Measurements from ENCODE around the gene TSPAN11.
A peak's percentile ranks its signal among the peaks of the same experiment; 100 is the strongest.

Gene TSPAN11

DNA sequence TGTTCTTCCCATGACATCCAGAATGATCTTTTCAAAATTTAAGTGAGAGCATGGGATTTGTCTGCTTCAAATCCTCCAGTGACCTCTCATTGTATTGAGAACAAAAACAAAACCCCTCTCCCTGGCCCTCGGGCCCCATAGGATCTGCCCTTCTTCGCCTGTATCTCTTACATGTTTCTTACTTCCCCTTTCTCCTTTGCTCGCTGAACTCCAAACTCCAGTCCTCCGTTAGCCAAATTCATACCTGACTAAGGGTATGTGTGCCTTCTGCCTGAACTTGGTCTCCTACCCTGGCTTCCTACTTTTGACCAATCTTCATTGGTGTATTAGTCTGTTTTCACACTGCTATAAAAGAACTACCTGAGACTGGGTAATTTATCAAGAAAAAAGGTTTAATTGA lies 13.2 kb upstream of the TSPAN11 start:
- no peak for DNase-seq

DNA sequence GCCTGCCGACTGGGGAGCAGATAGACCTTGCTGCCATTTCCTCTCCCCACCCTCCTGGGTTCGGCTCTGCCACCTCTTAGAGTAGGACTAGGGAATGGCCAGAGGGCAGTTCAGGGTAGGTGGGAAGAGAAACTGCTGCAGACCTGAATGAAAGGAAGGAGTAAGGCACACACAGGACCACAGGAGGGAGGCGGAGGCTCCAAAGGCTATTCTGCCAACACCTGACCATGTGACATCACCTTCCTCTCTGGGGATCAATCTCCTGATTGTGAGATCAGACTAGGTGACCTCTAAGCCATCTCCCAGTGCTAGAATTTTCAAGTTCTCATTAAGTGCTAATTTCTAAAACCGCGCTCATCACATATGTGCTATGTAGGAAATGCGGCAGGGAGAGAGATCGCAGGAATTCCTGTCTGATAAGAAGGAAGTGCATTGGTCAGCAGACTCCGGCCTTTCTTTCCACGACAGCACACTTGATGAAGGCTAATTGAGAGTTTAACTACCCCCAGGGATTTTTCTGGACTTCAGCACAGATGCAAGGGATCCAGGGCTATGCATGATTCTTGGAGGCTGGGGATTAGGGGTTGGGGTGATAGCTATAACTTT lies 11.5 kb upstream of the TSPAN11 start:
- no peak for DNase-seq

DNA sequence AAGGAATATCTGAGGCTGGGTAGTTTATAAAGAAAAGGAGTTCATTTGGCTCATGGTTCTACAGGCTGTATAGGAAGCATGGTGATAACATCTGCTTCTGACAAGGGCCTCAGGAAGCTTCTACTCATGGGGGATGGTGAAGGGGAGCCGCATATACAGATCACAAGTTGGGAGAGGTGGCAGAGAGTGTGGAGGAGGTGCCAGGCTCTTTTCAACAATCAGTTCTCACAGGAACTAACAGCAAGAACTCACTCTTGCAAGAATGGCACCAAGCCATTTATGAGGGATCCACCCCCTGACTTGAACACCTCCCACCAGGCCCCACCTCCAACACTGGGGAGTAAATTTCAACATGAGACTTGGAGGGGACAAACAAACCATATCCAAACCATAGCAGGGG lies 3.5 kb upstream of the TSPAN11 start:
- no peak for DNase-seq

DNA sequence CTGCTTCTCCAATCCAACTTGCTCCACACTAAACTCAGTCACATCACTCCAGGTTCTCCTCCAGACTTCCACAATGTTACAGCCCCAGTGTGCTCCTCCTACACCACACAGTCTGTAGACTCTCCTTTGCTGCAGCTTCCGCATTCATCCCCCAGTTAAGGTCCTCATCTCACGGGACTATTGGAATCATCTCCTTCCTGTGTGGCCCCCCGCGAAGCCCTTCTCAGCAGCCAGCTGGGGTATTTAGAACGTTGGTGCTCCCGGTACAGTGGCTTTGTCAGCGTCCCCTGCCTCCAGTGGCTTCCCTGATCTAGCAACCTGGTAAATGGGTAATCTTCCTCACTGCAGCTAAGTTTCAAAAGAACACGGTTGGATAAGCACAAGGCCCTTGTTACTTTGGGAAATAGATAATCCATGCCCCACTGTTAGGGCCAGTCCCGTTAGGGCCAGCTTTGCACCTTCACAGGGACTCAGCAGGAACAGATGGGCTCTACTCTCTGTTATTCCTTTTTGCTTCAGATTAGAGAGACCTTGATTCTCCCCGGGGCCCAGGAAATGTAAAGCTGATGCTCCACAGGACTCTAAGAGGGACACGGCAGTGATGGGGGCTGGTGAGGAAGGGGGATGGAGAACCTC lies 823 bp upstream of the TSPAN11 start:
- DNase-seq, result no peak

DNA sequence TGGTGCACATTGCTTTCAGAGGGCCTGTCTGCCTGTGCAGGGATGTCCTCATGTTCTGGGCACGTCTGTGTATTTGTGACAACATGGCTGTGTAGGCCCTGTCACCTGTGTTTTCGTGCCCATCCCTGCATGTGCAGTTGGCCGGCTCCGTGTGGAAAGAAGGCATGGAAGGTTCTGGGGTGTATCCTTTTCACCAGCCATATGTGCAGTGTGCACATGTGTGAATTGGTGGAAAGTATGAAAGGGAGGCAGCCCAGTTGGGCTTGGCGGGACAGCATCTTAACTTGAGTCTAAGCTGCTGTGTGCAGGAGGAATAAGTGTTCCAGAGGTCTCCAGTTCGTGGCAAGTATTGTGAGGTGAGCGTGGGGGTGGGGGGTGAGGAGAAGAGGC lies 669 bp downstream of the TSPAN11 start:
- no peak for DNase-seq

DNA sequence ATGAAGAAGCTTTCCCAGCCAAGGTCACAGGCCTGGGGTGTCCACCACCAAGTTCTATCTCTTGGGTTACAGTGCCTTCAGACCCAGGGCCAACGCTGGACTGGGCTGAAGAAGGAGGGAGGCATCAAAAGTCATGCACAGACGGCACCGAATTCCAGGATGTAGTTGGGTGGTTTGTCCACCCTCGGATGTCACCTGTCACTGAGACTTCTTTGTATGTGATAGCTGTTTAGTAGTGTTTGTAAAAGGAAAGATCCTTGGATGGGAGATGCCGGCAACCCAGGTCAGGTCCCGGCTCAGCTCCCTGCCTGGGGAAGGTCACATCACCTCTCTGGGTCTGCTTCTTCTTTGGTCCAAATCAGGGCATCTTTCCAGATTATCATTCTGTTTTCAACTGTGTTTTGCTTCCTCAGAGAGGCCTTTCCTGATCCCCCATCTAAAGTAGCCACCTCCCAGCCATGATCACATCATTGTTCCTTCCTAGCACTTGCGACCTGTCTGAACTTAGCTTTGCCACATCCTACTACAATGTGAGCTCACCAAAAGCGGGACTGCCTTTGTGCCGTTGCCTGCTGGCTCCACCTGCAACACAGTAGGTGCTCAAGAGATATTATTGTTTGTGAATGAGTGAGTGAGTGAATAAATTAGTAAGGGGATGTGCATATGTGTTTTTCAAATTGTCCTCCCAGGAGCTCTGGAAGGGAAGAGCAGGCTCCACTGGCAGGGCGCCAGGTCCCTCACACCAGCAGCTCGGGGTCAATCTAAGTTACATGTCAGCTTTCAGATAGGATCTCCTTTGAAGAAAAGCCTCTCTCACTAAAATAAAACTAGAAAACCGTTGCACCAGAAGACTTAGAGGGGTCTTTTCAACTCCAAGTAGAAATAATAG lies 2.1 kb downstream of the TSPAN11 start:
- peak; percentile 39 for DNase-seq

DNA sequence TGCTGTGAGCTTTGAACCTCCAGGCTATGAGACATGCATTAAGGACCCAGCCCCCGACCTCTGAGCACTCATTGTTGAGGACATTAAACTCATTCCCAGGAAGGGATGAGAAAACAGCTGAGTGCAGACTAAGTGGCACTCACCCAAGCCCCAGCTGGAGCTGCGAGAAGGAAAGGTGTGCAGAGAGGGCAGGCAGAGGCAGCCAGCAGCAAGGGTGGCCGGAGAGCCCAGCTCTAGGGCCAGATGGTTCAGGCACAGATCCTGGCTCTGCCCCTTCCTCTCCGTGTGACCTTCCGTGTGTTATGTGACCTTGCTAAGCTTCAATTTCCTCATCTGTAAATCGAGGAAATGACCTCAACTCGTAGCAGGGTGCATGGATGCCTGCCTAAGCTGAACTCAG lies 3.7 kb downstream of the TSPAN11 start:
- peak; percentile 78 for DNase-seq

DNA sequence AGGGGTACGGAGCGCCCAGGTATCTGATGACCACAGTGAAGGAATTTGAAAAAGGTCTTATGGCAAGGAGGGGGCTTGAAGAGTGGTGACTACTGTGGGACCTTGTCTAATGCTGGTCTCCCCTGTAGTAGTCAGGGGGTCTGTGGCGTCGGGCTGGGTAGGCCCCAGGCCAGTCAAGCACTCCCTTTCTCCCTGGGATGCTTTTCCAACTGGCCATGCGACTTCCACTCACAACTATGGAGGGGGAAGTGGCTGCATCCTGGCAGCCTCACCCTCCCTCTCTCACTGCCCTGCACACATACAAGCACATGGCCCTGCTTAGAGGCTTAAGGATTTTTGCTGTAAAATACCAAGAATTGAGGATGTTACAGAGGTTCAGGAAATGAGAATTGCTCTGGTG lies 4.1 kb downstream of the TSPAN11 start:
- DNase-seq, result peak; percentile 71

DNA sequence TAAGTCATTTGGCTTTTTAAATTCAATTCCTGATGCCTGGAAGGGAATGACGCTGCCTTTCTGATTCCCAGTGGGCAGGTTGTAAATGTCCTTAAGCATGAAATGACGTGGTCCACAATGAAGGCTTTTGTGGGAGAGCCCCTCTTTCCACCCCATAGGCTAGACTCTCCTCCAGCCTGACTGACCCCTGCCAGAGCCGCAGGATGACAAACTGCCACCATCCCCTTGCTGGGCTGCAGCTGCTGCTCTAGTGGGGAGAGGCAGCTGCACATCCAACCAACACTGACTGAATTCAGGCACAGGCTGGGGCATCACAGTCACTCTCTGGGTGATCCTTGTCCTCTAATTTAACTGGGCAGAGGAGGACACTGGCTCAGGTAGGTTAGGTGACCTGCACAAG lies 6.3 kb downstream of the TSPAN11 start:
- peak; percentile 40 for DNase-seq

DNA sequence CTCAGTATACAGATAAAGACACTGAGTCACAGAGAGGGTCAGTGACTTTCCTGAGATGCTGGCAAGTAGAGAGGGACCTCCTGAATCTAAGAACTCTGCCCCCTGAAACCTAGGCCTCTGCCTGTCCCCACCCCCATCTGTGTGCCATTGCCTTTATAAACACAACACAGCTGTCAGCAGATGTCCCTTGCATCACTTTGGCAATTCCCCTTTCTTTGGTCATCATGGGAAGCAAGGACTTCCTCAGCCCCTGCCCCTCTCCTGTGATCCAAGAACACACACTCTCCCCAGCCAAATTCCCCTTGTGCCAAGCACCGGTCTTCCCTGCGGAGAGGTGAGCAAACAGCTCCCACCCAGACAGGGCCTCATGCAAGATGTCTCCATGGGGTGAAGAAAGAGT lies 8.3 kb downstream of the TSPAN11 start:
- peak; percentile 42 for DNase-seq

DNA sequence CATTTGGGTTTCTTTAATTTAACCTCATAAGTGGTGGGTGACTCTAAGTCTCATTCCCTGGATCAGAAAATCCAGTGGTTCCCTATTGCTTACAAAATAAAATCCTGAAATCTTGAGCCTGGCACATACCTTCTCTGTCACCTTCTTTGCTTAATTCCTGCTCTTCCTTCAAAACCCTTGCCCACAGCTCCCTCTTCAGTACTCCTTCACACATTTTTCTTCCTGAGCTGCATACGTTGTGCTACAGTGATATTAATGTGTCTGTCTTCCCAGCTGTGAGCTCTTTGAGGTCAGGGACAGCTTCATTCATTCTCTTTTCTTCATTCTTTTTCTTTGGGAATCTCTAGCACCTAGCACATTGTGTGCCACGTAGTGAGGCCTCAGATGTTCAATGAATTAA lies 9.5 kb downstream of the TSPAN11 start:
- peak; percentile 40 for DNase-seq

DNA sequence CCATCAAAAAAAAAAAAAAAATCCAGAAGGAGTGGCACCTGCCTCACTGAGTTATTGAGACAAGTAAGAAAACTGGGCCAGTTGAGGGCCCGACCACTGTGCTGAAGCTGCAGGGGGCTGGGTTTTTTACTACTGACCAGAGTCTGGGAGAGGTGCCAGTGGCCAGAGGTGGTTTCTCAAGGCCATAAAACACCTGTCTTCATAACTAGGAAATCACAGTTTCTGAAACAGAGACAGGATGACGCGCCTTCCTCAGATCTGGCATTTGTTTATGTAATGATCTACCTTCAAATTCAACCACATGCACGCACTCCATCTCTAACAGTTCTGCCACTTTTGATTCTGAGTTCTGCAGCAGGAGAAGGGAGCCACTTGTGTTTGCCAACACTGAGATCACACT lies 12.7 kb downstream of the TSPAN11 start:
- no peak for DNase-seq

DNA sequence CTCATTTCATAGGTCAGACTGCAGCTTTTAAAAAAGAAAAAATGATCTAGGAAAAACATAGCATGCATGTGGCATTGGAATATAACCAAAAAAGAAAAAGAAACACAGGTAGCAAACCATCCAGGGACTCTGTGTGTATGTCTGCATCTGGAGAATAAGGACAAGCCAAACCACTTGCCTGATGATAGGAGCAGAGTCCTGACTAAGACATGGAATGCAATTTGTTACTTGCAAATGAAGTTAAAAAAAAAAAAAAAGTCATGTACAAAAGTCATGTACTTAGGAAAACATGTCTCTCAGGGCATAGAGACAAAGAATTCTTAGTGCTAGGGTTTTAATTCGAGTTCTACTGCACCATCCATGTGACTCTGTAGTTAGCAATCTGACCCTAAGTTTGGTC lies 15.9 kb downstream of the TSPAN11 start:
- no peak for DNase-seq

DNA sequence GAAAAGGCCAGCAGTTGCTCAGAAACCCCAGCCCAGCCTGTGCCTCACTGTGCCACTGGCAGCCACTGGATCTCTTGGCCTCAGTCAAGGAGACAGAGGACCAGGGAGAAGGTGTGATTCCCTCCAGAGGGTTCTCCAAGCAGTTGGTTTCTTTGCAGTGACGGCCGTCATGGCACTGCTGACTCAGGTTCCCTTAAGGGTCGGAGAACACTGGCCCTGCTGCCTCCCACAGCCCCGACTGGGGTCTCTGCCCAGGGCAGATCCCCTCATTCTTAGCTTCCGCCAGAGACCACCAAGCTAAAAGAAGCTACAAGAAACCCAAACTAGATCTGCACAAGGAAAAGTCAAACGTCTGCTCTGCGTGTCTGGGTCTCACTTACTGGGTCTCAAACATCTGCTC lies 16.4 kb downstream of the TSPAN11 start:
- no peak for DNase-seq

DNA sequence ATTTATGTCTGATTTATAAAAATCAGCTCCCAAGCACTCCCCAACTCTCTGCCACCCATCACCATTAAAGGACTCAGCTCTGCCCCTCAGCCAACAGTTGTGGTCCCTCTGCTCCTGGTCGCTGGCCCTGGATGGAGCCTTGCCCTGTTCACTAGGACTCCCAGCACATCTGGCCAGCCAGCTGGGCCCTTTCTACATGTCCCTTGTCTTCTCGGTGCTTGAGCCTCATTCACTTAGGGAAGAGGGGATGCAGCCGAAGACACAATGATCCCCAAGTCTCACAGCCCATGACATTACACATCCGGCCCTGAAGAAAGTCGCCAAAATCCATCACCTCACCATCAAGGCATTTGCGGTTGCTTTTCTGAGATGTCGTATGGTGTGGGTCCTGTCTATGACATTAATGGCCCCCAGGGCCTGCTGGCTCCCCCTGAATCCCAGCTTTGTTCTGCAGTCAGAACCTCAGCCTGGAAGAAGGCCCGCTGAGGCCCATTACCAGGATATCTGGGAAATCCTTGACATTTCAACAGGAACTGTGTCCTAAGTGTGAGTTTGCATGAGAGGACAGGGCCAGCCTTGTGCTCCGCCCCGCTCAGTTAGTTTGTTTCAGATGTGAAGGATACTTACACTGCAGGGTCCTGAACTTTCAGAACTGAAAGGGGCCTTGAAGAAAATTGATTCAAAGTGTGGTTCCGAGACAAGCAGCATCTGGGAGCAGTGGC lies 19.1 kb downstream of the TSPAN11 start:
- no peak for DNase-seq

DNA sequence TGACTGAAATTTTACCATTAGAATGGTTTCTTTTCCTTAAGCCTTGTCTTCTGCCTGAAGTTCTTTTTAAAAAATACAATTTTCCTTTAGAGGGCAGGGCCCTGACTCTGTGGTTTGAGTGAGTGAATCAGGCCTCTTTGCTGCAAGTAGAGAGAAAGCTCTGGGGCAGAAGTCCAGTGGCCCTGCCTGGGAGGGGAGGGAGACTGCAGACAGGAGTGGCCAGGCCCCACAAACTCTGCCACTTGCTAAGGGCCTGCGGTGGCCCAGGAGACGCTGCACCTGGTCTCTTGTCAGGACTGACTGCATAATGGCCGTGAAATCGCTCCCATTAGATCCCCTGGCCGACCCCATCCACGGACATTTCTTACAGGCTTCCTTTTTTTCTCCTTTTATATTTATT lies 25.5 kb downstream of the TSPAN11 start:
- DNase-seq, result no peak

DNA sequence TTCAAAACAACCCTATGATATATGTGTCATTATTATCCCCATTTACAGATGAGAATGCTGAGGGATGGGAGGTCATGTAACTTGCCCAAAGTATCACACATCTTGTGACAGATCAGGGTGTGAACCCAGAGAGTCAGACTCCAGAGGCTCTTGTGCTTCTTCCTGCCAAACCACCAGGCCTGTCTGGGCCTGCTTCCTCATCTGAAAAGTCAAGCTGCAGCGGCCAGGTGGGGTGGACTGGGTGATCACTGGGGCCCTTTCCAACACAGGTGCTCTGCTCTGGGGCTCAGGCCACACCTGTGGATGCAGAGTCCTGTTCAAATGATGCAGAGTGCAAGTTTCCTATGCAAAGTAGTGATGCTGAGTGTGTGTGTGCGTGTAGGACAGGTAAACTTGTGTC lies 26.7 kb downstream of the TSPAN11 start:
- peak; percentile 48 for DNase-seq

DNA sequence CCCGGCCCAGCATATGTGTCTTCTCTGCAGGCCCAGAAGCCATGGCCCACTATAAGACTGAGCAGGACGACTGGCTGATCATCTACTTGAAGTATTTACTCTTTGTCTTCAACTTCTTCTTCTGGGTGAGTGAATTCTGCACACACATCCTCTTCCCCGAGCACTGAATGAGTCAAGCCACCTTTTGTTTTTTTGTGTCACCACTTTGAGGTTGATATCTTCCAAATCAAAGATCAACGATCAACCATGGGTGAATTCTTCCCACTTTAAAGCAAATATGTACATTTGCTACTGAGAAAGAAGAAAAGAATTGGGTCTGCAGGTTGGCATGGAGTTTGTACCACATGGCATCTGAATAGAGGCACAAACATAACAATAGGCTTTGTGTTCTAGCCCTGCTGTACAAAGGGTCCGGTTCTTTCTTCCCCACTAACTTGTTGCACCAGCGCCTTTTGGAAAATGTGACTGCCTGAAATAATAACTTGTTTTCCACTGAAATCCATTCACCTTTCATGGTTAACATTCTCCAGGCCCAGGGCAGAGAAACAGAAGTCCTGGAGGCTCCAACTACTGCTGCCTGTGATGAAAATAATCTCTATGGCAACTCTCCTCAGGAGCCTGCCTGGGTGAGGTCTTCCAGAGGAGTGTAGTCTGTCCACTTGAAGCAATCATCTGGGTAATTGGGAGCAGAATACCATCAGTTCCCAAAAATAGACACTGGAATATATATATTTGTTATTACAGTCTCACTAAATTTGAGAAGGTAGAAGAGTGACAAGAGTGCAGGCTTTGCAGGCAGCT lies 27.6 kb downstream of the TSPAN11 start:
- DNase-seq, result peak; percentile 60

DNA sequence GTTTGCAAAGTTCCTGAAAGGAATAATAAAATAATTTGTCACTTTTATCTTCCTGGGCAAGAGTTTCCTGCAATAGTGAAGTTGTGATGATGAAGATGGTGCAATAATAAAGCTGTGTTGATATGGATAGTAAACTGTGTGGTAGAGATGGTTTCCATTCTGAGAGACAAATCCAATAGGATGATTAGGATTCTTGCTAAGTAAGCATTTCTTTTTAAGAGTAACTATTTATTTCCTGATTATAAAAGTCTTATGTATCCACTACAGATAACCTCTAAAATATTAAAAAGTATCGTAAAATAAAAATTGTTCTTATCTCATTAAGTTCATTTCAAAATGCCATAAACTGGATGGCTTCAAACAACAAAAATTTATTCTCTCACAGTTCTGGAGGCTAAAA lies 28.7 kb downstream of the TSPAN11 start:
- DNase-seq, result no peak

DNA sequence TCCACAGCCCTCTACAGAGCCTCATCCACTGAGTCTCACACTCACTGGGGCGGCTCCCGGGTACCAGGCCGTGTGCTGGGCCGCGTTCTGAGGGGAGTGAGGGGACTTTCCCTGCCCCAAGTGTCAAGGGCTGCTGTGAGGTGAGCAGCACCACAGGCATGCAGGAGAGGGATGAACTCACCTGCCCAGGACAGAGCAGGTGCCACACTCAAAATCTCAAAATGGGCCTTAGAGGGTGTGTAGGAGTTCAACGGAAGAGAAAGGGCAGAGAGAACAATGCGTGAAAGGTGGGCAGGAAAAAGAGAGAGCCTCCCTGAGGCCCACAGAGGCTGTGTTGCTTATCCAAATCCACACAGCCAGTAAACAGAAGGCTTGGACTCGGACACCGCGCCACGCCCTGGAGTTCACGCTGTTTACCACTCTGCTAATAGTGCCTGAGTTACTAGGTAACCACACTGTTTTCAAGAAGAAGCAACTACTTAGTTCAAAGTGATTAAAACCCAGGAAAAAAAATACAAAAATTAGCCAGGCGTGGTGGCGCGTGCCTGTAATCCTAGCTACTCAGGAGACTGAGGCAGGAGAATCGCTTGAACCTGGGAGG lies 32.7 kb downstream of the TSPAN11 start:
- DNase-seq, result no peak

DNA sequence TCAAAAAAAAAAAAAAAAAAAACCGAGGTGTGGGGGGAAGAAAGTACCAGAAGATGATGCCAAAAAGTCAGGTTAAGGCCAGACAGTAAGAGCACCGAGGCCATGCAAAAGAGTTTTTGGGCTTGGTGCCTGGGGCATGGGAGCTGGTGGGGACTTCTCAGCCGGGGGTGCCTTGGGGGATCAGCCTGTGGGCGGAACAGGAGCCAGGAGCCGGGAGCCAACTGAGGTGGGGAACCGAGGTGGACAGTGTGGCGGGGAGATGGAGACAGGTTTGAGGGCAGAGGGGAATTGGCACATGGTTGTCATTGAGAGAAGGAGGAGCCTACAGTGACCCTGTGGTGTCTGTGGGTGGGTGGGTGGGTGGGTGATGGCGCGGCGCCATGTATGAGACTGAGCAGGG lies 33.2 kb downstream of the TSPAN11 start:
- no peak for DNase-seq

DNA sequence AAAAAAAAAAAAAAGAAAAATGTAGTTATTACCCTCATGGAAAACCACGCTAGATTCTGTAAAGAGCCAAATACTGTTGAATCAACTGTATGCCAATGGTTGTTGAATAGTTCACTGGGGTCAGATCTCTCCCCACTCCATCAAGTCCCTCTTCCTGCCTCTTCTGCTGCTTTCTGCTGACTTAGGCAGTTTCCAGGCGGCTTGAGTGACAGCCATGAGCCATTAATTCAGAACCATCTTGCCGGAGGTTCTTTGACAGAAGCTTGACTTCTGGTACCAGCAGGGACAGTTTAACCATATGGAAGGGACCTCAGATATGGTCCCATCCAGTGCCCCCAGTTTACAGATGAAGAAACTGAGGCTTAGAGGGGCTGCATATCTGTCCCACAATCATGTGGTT lies 34.5 kb downstream of the TSPAN11 start:
- DNase-seq, result no peak

Data from DMS53 (cell line).